Transverse colon (tissue), 4 donors: ENCODE results near the gene PRRT4. TPM values are rescaled to one million over a fixed set of nuclear protein-coding genes. Genes with fewer than 3 reads are reported as not detected.

Source experiments
- DNase-seq: peaks from one replicate; pipeline ENCODE4 v3.0.0-alpha.2; 2019
- H3K27ac ChIP-seq, 4 donors: fragments of 200-600 bp; sonication (generic); 2 replicates each; pipeline ENCODE4 v1.5.1; 2016 to 2018; ENCODE audit warnings: inconsistent platforms in 4 of 4
- H3K27me3 ChIP-seq: fragments of 200-600 bp; sonication (generic); 2 replicates; pipeline ENCODE4 v1.5.1; 2017; ENCODE audit warnings: inconsistent platforms
- H3K36me3 ChIP-seq, 4 donors: fragments of 200-600 bp; sonication (generic); 2 replicates each; pipeline ENCODE4 v1.5.1; 2017 to 2019; ENCODE audit warnings: inconsistent platforms in 4 of 4
- H3K4me1 ChIP-seq, 4 donors: fragments of 200-600 bp; sonication (generic); 2 replicates each; pipeline ENCODE4 v1.5.1; 2017 to 2020; ENCODE audit warnings: inconsistent platforms in 4 of 4
- H3K4me3 ChIP-seq, 4 donors: fragments of 200-600 bp; sonication (generic); 1 replicate in 1 of 4; 2 replicates in 3 of 4; pipeline versions ENCODE4 v1.5.1 to v1.6.1; 2017 to 2019; ENCODE audit warnings: inconsistent platforms in 4 of 4
- H3K9me3 ChIP-seq, 2 donors: fragments of 200-600 bp; sonication (generic); 2 replicates each; pipeline ENCODE4 v1.5.1; 2017 to 2019; ENCODE audit warnings: inconsistent platforms in 2 of 2
- EP300 ChIP-seq: sonication (generic); formaldehyde crosslinking; IDR thresholded peaks from one replicate; pipeline ENCODE4 v1.6.1; 2017; ENCODE audit warnings: antibody characterized with exemption, low read depth
- POLR2A ChIP-seq: fragments of 450-650 bp; IDR thresholded peaks from one replicate; pipeline ENCODE4 v1.6.1; 2016; ENCODE audit warnings: antibody characterized with exemption, mild to moderate bottlenecking, moderate library complexity
- POLR2AphosphoS5 ChIP-seq, 3 donors: sonication (generic); formaldehyde crosslinking; IDR thresholded peaks; one replicate each; pipeline ENCODE4 v1.6.1; 2016; ENCODE audit warnings: antibody characterized with exemption in 3 of 3
- WGBS, 2 donors: methylation state at CpG; one replicate each; pipeline ENCODE4 v1.1.5; 2018; ENCODE audit warnings: low coverage in 1 of 2; 5-methylcytosine and 5-hydroxymethylcytosine counted together
- in situ Hi-C, 4 donors: fragments of 200-750 bp; cut with MboI; loops; one replicate each; pipeline versions ENCODE4 v1.15.0 to v1.15.1; 2017; ENCODE audit warnings: low sequenced_read_pairs in 3 of 4, low pct_ligation_motif_present in 1 of 4, low pct_unique_long_range_greater_than_20kb in 1 of 4
- intact Hi-C: fragments of 100-400 bp; cut with DNase I; formaldehyde crosslinking; loops from one replicate; pipeline ENCODE4 v1.15.1; 2023; ENCODE audit warnings: low total_unique reads
- total RNA-seq, 4 donors: library from RNA; depleted of rRNA; stranded (reverse); fragments of >200 nt; gene quantifications; one replicate each; pipeline ENCODE4 v1.1.0, GENCODE V29; 2016
- TF ChIP-seq, protein P1 (sequence below), 5 experiments: fragments of 200-600 bp in 3 of 5; fragments of 450-650 bp in 2 of 5; sonication (generic) in 3 of 5; IDR thresholded peaks; 1 replicate in 2 of 5; 2 replicates in 3 of 5; pipeline ENCODE4 v1.5.1; 2016 to 2017; ENCODE audit warnings: antibody characterized with exemption in 5 of 5, inconsistent platforms in 3 of 5, mild to moderate bottlenecking in 2 of 5, moderate library complexity in 1 of 5

Gene PRRT4
- total RNA-seq, 4 donors from 2014 or later = 0.16 to 0.41 TPM; not detected in 2

DNA sequence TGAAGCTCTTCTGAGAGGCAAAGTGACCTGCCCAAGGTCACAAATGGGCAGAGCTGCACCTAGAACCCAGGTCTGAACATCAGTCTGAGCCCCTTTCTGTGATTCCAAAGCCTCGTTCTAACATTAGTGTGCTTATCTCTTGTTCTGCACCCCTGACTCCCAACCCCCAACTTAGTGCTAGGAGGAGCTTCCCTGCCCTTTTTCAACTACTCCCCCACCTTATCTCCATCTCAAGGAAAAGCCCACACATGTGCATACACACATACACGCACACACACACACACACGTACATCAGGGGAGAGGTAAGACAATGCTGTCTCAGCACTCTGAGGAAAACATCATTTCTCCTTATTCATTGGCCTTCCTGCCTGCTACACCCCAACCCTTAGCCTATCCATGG, 8.3 kb downstream of the PRRT4 start:
- DNase-seq = no peak

GRCh38 chr7:128352636-128353035, 8.9 kb downstream of the PRRT4 start:
- Histone ChIP-seq H3K27ac (no peak overlapping the region), H3K4me3 (no peak overlapping the region), H3K4me1 (peaks cover 0 to 10% (median 9%) of the 10 kb centered on the region in 4 donors), H3K36me3 (no peaks in the 10 kb centered on the region), H3K9me3 (no peaks in the 10 kb centered on the region), H3K27me3 (peaks cover 51% of the 10 kb centered on the region)
- intact Hi-C loops (no loop called here), in situ Hi-C loops (no loop called here)
- no peak for DNase-seq
- TF ChIP-seq, protein P1, sequence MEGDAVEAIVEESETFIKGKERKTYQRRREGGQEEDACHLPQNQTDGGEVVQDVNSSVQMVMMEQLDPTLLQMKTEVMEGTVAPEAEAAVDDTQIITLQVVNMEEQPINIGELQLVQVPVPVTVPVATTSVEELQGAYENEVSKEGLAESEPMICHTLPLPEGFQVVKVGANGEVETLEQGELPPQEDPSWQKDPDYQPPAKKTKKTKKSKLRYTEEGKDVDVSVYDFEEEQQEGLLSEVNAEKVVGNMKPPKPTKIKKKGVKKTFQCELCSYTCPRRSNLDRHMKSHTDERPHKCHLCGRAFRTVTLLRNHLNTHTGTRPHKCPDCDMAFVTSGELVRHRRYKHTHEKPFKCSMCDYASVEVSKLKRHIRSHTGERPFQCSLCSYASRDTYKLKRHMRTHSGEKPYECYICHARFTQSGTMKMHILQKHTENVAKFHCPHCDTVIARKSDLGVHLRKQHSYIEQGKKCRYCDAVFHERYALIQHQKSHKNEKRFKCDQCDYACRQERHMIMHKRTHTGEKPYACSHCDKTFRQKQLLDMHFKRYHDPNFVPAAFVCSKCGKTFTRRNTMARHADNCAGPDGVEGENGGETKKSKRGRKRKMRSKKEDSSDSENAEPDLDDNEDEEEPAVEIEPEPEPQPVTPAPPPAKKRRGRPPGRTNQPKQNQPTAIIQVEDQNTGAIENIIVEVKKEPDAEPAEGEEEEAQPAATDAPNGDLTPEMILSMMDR (IDR thresholded peaks at IDR 0.05) = no peak
- TF ChIP-seq POLR2AphosphoS5 (IDR thresholded peaks at IDR 0.05) (no peak), POLR2A (no peak), EP300 (no peak)
- 75 to 78% methylated on average over 7 to 8 of the region's 8 CpGs for WGBS, 2 donors

More for the DNA sequence above, 8.3 kb downstream of the PRRT4 start:
- in situ Hi-C loops = no loop called here
- no peak overlapping the region for H3K4me3 ChIP-seq
- no peak overlapping the region for H3K27ac ChIP-seq
- H3K27me3 ChIP-seq = peaks cover 51% of the 10 kb centered on the region
- intact Hi-C loops = no loop called here
- no peaks in the 10 kb centered on the region for H3K36me3 ChIP-seq
- 87 to 91% methylated on average over 3 of the region's 3 CpGs for WGBS, 2 donors
- H3K4me1 ChIP-seq = peaks cover 0 to 10% (median 9%) of the 10 kb centered on the region in 4 donors
- no peak for TF ChIP-seq POLR2AphosphoS5 (IDR thresholded peaks at IDR 0.05)
- TF ChIP-seq POLR2A = no peak
- TF ChIP-seq, protein P1 (IDR thresholded peaks at IDR 0.05) = no peak
- no peak for TF ChIP-seq EP300
- no peaks in the 10 kb centered on the region for H3K9me3 ChIP-seq

GRCh38 chr7:128352153-128352537, 9.3 kb downstream of the PRRT4 start:
- Histone ChIP-seq H3K4me1 (peaks cover 0 to 10% (median 9%) of the 10 kb centered on the region in 4 donors), H3K4me3 (peak overlapping the region in 1 of 4 donors; percentile 39), H3K36me3 (no peaks in the 10 kb centered on the region), H3K27ac (no peak overlapping the region), H3K27me3 (peaks cover 51% of the 10 kb centered on the region), H3K9me3 (no peaks in the 10 kb centered on the region)
- intact Hi-C loops (no loop called here), in situ Hi-C loops (no loop called here)
- WGBS, 2 donors = 26% methylated on average over 34 of the region's 34 CpGs; no CpG with 5 or more reads in 1 of the 2 donors
- TF ChIP-seq, protein P1 (IDR thresholded peaks at IDR 0.05) = peak in 4 of 5 experiments; percentile 36 to 52 (median 46)
- no peak for TF ChIP-seq EP300
- DNase-seq = peak; percentile 33

GRCh38 chr7:128351296-128352152, 10.0 kb downstream of the PRRT4 start:
- in situ Hi-C loops = no loop called here
- intact Hi-C loops = no loop called here

More at GRCh38 chr7:128351296-128352152, 10.0 kb downstream of the PRRT4 start:
- Histone ChIP-seq H3K4me1 (peaks cover 0 to 10% (median 9%) of the 10 kb centered on the region in 4 donors), H3K9me3 (no peaks in the 10 kb centered on the region), H3K36me3 (no peaks in the 10 kb centered on the region), H3K27ac (no peak overlapping the region), H3K27me3 (peaks cover 51% of the 10 kb centered on the region), H3K4me3 (peak overlapping the region in 3 of 4 donors; percentile 10 to 39 (median 24))
- no peak for DNase-seq
- TF ChIP-seq EP300 = no peak
- TF ChIP-seq POLR2AphosphoS5 (IDR thresholded peaks at IDR 0.05) = no peak
- TF ChIP-seq POLR2A = no peak
- TF ChIP-seq, protein P1 (IDR thresholded peaks at IDR 0.05) = no peak
- 48% methylated on average over 29 of the region's 97 CpGs; no CpG with 5 or more reads in 1 of the 2 donors for WGBS, 2 donors
